PC-3 (cell line): ENCODE results near the gene TIMM8B. TPM values are rescaled to one million over a fixed set of nuclear protein-coding genes. Genes with fewer than 3 reads are reported as not detected.
"Not testable (repeated sequence)": the region's sequence is repeated elsewhere in the genome, so short reads cannot be mapped to it uniquely, and the experiment has no call there.

Experiments used
- ATAC-seq: fragments of 200-7000 bp; cut with Tn5 transposase; 2 replicates; pipeline ENCODE4 v1.9.1; 2020; ENCODE audit warnings: mild to moderate bottlenecking, moderate library complexity
- BruUV-seq: library from RNA; stranded (reverse); fragments of 400-500 nt; replicated peaks from 2 replicates; lab custom pipeline; 2021; lab: Mats Ljungman, UMichigan
- CTCF ChIA-PET: fragments of 300-600 bp; sonication (Branson Sonifier 250); formaldehyde crosslinking; loops from one replicate; lab custom pipeline; 2022; ENCODE audit warnings: antibody characterized with exemption; lab: Charles Lee
- POLR2A ChIA-PET: fragments of 300-600 bp; sonication (Branson Sonifier 250); formaldehyde crosslinking; loops from one replicate; lab custom pipeline; 2022; ENCODE audit warnings: antibody characterized with exemption; ENCODE audit not compliant: unreplicated experiment; lab: Charles Lee
- DNase-seq: peaks from one replicate; pipeline ENCODE4 v3.0.0-alpha.2; 2015
- H2AFZ ChIP-seq: fragments of 300-600 bp; sonication (generic); 2 replicates; pipeline ENCODE4 v1.6.0; 2016; ENCODE audit warnings: antibody characterized with exemption, low read length
- H3F3A ChIP-seq: fragments of 300-600 bp; sonication (generic); one replicate; pipeline ENCODE4 v1.6.0; 2017; ENCODE audit warnings: antibody characterized with exemption, low read length, control low read depth, mild to moderate bottlenecking; ENCODE audit not compliant: unreplicated experiment
- H3K27ac ChIP-seq: fragments of 300-600 bp; sonication (generic); 2 replicates; pipeline ENCODE4 v1.5.1; 2016; ENCODE audit warnings: mild to moderate bottlenecking, low read length
- H3K27me3 ChIP-seq: fragments of 300-600 bp; sonication (generic); 2 replicates; pipeline ENCODE4 v1.6.1; 2016; ENCODE audit warnings: low read length, mixed read lengths
- H3K36me3 ChIP-seq: fragments of 300-600 bp; sonication (generic); 2 replicates; pipeline ENCODE4 v1.6.1; 2016; ENCODE audit warnings: low read depth, mixed run types, low read length, mixed read lengths
- H3K4me1 ChIP-seq: fragments of 300-600 bp; sonication (generic); 2 replicates; pipeline ENCODE4 v1.5.1; 2016; ENCODE audit warnings: low read length; ENCODE audit not compliant: insufficient read depth
- H3K4me2 ChIP-seq: fragments of 300-600 bp; sonication (generic); 2 replicates; pipeline ENCODE4 v1.6.0; 2016; ENCODE audit warnings: low read length
- H3K4me3 ChIP-seq: fragments of 300-600 bp; sonication (generic); 2 replicates; pipeline ENCODE4 v1.5.1; 2016; ENCODE audit warnings: mild to moderate bottlenecking, low read length, mixed read lengths
- H3K79me2 ChIP-seq: fragments of 300-600 bp; sonication (generic); 2 replicates; pipeline ENCODE4 v1.6.1; 2017; ENCODE audit warnings: low read length, mixed read lengths
- H3K9ac ChIP-seq: fragments of 300-600 bp; sonication (generic); 2 replicates; pipeline ENCODE4 v1.6.0; 2016; ENCODE audit warnings: mild to moderate bottlenecking, low read length
- H3K9me2 ChIP-seq: fragments of 300-600 bp; sonication (generic); replicated peaks from 2 replicates; pipeline ENCODE4 v1.6.1; 2016; ENCODE audit warnings: mixed run types, low read length, mixed read lengths
- H3K9me3 ChIP-seq: fragments of 300-600 bp; sonication (generic); 2 replicates; pipeline ENCODE4 v1.6.1; 2016; ENCODE audit warnings: low read length, mixed read lengths
- H4K20me1 ChIP-seq: fragments of 300-600 bp; sonication (generic); 2 replicates; pipeline ENCODE4 v1.6.1; 2016; ENCODE audit warnings: low read length, mixed read lengths
- CTCF ChIP-seq: fragments of 300-600 bp; sonication (generic); conservative IDR thresholded peaks from 2 replicates; pipeline ENCODE4 v1.5.1; 2017; ENCODE audit warnings: antibody characterized with exemption, low read depth, mild to moderate bottlenecking, low read length
- EZH2 ChIP-seq: fragments of 300-600 bp; sonication (generic); IDR thresholded peaks from one replicate; pipeline ENCODE4 v1.6.1; 2017; ENCODE audit warnings: antibody characterized with exemption, mild to moderate bottlenecking, low read length; ENCODE audit not compliant: unreplicated experiment
- EZH2phosphoT487 ChIP-seq: fragments of 300-600 bp; sonication (generic); IDR thresholded peaks from 2 replicates; pipeline ENCODE4 v1.6.1; 2018; ENCODE audit warnings: mild to moderate bottlenecking, antibody characterized with exemption, low read length, borderline replicate concordance
- intact Hi-C: fragments of 100-400 bp; cut with micrococcal nuclease; formaldehyde crosslinking; loops from 2 replicates; pipeline ENCODE4 v1.9.0; 2023
- total RNA-seq: library from RNA; depleted of rRNA; stranded (reverse); fragments of >200 nt; gene quantifications from 2 replicates; pipeline ENCODE4 v1.2.3, GENCODE V29; 2014

Gene TIMM8B
- total RNA-seq, 1 experiment from 2014 or later: 238 TPM

- POLR2A ChIA-PET: no interaction called here
- H3K9me2 ChIP-seq: no peaks in the 10 kb centered on the region
- ATAC-seq (no peak), DNase-seq (no peak)
- no peaks in the 10 kb centered on the region for H3K9me3 ChIP-seq
- no peak overlapping the region for H3K4me3 ChIP-seq
- no TSS peak for BruUV-seq
- no peak overlapping the region for H2AFZ ChIP-seq
- CTCF ChIA-PET: interaction anchor here (0.5 to 0.6 kb wide), 3 partner anchors 77 to 178 kb away, joined by 3 read pairs; no protein-coding TSS in a partner anchor
- H3K9ac ChIP-seq: no peak overlapping the region
- H3F3A ChIP-seq: no peaks in the 10 kb centered on the region
- H3K36me3 ChIP-seq: peaks cover 17% of the 10 kb centered on the region
- intact Hi-C loops: no loop called here
- TF ChIP-seq EZH2phosphoT487 (no peak), CTCF (no peak), EZH2 (no peak)
- no peaks in the 10 kb centered on the region for H3K4me1 ChIP-seq
- no peaks in the 10 kb centered on the region for H3K79me2 ChIP-seq
- H3K27me3 ChIP-seq: no peaks in the 10 kb centered on the region
- no peaks in the 10 kb centered on the region for H4K20me1 ChIP-seq
- H3K4me2 ChIP-seq: no peak overlapping the region
- no peak overlapping the region for H3K27ac ChIP-seq
Measured at GRCh38 chr11:112097734-112098528, 11.4 kb upstream of the TIMM8B start.

GRCh38 chr11:112096194-112096593 is 9.6 kb upstream of the TIMM8B start:
- Histone ChIP-seq H3K27me3 (no peaks in the 10 kb centered on the region), H3K4me1 (no peaks in the 10 kb centered on the region), H3K36me3 (peaks cover 32% of the 10 kb centered on the region), H3K9me3 (no peaks in the 10 kb centered on the region), H2AFZ (no peak overlapping the region), H3K4me3 (no peak overlapping the region), H3F3A (no peaks in the 10 kb centered on the region), H3K27ac (no peak overlapping the region), H3K4me2 (no peak overlapping the region), H3K9ac (no peak overlapping the region), H3K79me2 (peaks cover 6% of the 10 kb centered on the region; the same call in 1 of the 2 replicates), H3K9me2 (no peaks in the 10 kb centered on the region), H4K20me1 (no peaks in the 10 kb centered on the region)
- intact Hi-C loops: no loop called here
- CTCF ChIA-PET: no interaction called here
- DNase-seq: no peak
- no TSS peak for BruUV-seq
- ATAC-seq: no peak
- POLR2A ChIA-PET: no interaction called here
- TF ChIP-seq EZH2 (no peak), CTCF (no peak), EZH2phosphoT487 (no peak)

GRCh38 chr11:112095302-112095701 is 8.7 kb upstream of the TIMM8B start:
- DNase-seq, H3F3A ChIP-seq, H3K27me3 ChIP-seq, H2AFZ ChIP-seq, H3K4me2 ChIP-seq, H3K9me2 ChIP-seq, H4K20me1 ChIP-seq, H3K9ac ChIP-seq, H3K4me3 ChIP-seq, H3K27ac ChIP-seq, H3K4me1 ChIP-seq, intact Hi-C loops, ATAC-seq, H3K9me3 ChIP-seq, CTCF ChIA-PET: not testable (repeated sequence)
- POLR2A ChIA-PET: interaction anchor here (0.6 kb wide), 1 partner anchor 26 kb away, joined by 5 read pairs; no protein-coding TSS in a partner anchor
- TSS peak; percentile 15 for BruUV-seq
- Histone ChIP-seq H3K79me2 (peaks cover 13% of the 10 kb centered on the region; the same call in 1 of the 2 replicates), H3K36me3 (peaks cover 39% of the 10 kb centered on the region)
